Sigmoid colon (tissue), 4 donors: ENCODE results near the gene RHOBTB1.

Source experiments
- EP300 ChIP-seq, 4 donors: sonication (generic); formaldehyde crosslinking; IDR thresholded peaks; one replicate each; pipeline ENCODE4 v1.6.1; 2017; ENCODE audit warnings: antibody characterized with exemption in 4 of 4
- POLR2A ChIP-seq, 2 donors: fragments of 450-650 bp; IDR thresholded peaks; one replicate each; pipeline ENCODE4 v1.6.1; 2016; ENCODE audit warnings: antibody characterized with exemption in 2 of 2, mild to moderate bottlenecking in 2 of 2, moderate library complexity in 2 of 2
- POLR2AphosphoS5 ChIP-seq, 4 donors: sonication (generic); formaldehyde crosslinking; IDR thresholded peaks; one replicate each; pipeline ENCODE4 v1.6.1; 2017; ENCODE audit warnings: antibody characterized with exemption in 4 of 4

GRCh38 chr10:60955316-60955715, 11.3 kb upstream of the RHOBTB1 start:
- TF ChIP-seq POLR2AphosphoS5 (IDR thresholded peaks at IDR 0.05) (no peak), POLR2A (IDR thresholded peaks at IDR 0.05) (no peak), EP300 (IDR thresholded peaks at IDR 0.05) (no peak)
